Amygdala (tissue), 56 donors: ENCODE measurements around the gene BRMS1L.
"Not testable (repeated sequence)": the region's sequence is repeated elsewhere in the genome, so short reads cannot be mapped to it uniquely, and the experiment has no call there.

ENCODE experiments used
- DNase-seq, 56 donors: peaks; one replicate each; lab custom pipeline; 2025; lab: John Stamatoyannopoulos, UW

Gene BRMS1L

GRCh38 chr14:35819591-35820540, 6.3 kb upstream of the BRMS1L start:
- no peak for DNase-seq

DNA sequence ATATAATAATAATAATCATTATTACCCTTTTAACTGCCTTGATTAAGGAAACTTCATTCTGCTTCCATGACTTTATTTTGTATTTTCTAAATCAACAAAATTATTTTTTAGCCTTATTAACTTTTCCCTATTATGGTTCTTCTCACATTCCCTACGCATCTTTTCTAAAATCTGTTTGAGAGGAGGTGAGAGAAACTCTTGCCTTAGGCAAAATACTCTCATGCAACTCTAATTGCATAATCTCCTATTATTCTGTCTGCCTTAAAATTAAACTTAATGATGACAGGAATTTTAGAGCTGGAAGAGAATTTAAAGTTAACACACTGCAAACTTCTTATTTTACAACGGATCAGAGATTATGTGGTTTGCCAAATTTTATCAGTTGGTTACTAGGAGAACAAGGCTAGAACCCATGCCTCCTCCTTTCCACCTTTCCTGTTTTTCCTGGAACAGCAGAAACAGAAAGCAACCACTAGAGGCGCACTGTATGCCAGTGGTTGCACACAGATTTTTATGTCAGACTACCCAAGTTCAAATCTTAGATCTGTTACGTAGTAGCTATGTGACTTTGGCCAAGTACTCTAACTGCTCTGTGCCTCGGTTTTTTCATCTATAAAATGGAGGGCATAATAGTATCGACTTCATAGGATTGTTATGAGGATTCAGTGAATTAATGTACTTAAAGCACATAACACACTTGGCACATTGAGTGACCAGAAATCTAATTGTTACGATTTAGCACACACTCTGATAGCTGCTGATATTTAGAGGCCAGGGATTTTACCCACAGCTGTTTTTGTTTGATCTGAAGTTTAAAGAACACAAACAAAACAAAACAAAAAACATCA, 4.3 kb upstream of the BRMS1L start:
- DNase-seq = no peak

DNA sequence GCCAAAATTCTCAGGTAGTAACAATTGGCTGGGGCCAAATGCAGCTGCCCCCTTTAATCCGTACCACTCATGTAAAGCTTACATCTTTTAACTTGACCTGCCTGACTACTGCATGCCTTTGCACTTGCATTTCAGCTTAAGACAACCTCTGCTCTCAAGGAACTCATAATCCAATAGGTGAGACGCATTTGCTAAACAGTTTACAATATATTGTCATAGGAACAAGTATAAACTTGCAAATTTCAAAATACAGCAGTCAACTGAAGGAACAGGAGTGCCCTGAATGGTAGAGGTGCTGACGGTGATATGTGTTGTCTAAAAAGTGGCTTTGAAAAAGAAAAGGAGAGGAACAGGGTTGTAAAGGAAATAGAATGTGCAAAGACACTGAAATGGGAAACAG, 3.6 kb upstream of the BRMS1L start:
- no peak for DNase-seq

DNA sequence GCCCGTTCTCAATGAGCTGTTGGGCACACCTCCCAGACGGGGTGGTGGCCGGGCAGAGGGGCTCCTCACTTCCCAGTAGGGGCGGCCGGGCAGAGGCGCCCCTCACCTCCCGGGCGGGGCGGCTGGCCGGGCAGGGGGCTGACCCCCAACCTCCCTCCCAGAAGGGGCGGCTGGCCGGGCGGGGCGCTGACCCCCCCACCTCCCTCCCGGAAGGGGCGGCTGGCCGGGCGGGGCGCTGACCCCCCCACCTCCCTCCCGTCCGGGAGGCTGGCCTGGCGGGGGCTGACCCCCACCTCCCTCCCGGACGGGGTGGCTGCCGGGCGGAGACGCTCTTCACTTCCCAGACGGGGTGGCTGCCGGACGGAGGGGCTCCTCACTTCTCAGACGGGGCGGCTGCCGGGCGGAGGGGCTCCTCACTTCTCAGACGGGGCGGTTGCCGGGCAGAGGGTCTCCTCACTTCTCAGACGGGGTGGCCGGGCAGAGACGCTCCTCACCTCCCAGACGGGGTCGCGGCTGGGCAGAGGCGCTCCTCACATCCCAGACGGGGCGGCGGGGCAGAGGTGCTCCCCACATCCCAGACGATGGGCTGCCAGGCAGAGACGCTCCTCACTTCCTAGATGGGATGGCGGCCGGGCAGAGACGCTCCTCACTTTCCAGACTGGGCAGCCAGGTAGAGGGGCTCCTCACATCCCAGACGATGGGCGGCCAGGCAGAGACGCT, 1.5 kb upstream of the BRMS1L start:
- DNase-seq = not testable (repeated sequence)

DNA sequence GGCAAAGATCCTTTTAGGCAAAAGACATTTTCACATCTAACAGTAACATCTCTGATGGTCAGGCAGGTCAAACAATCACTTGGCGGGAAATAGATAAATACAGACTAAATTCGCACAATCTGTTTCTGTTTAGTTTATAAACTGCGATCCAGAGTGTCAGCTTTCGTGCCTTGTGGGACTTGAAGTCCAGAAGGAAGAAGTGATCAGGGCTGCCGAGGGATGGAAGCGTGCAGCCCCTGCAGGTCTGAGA, 245 bp upstream of the BRMS1L start:
- DNase-seq = no peak

GRCh38 chr14:35826952-35827416, 846 bp downstream of the BRMS1L start:
- no peak for DNase-seq

- DNase-seq = no peak
Measured at GRCh38 chr14:35827678-35828472, 1.7 kb downstream of the BRMS1L start.

DNA sequence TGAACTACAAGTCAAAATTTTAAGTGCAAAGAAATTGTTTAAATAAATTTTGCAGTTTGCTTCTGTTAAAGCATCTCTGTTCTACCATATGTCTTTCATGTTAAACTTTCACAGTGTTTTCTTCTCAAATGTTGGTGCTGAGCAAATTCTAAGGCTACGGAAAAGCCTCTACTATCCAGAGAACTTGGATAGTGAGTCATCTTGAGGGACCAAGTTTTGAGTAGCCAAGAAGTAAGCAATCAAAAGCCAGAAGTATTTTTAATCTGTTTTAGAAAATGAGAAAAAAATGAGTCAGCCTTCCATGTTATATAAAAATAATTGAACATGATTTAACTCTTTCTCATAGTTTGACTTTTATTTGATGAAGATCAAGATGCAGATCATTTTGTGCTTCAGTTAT, 3.3 kb downstream of the BRMS1L start:
- DNase-seq = no peak

GRCh38 chr14:35835208-35835982, 9.3 kb downstream of the BRMS1L start:
- DNase-seq = no peak

DNA sequence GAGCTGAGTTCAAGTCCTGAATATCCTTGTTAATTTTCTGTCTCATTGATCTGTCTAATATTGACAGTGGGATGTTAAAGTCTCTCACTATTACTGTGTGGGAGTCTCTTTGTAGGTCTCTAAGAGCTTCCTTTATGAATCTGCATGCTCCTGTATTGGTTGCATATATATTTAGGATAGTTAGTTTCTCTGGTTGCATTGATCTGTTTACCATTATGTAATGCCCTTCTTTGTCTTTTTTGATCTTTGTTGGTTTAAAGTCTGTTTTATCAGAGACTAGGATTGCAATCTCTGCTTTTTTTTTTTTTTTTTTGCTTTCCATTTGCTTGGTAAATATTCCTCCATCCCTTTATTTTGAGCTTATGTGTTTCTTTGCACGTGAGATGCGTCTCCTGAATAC, 15.6 kb downstream of the BRMS1L start:
- not testable (repeated sequence) for DNase-seq

GRCh38 chr14:35842245-35842644, 16.1 kb downstream of the BRMS1L start:
- not testable (repeated sequence) for DNase-seq

DNA sequence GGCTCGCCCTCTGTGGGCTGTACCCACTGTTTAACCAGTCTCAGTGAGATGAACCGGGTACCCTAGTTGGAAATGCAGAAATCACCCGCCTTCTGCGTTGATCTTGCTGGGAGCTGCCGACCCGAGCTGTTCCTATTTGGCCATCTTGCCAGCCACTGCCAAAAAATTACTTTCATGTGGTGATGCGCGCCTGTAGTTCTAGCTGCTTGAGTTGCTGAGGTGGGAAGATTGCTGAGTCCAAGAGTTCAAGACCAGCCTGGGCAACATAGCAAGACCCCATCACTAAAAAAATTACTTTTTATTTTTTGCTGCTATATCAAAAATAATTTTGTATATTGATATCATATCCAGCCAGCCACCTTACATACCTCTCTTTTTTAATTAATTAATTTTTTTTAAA, 18.4 kb downstream of the BRMS1L start:
- DNase-seq = no peak

DNA sequence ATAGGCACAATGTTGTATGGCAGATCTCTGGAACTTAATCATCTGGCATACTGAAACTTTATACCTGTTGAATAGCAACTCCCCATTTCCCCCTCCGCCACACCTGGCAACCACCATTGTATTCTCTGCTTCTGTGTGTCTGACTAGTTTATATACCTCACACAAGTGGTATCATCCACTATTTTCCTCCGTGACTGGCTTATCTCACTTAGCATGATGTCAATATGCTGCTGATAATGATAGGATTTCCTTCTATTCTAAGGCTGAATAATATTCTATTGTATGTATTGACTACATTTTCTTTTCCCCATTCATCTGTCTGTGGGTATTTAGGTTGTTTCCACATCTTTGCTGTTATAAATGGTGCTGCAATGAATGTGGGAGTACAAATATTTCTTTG, 21.5 kb downstream of the BRMS1L start:
- DNase-seq = no peak

- DNase-seq = no peak
Measured at GRCh38 chr14:35849122-35849521, 23.0 kb downstream of the BRMS1L start.

DNA sequence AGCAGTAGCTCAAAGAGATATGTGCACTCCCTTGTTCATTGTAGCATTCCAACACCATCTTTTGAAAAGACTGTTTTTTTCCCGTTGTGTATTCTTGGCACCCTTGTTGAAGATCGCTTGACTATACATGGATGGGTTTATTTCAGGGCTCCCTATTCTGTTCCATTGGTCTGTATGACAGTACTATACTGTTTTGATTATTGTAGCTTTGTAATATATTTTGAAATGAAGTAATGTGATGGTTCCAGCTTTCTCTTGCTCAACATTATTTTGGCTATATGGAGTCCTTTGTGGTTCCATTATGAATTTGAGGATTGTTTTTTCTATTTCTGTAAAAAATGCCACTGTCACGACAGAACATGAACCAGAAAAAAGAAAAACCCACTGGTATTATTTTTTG, 25.7 kb downstream of the BRMS1L start:
- no peak for DNase-seq

DNA sequence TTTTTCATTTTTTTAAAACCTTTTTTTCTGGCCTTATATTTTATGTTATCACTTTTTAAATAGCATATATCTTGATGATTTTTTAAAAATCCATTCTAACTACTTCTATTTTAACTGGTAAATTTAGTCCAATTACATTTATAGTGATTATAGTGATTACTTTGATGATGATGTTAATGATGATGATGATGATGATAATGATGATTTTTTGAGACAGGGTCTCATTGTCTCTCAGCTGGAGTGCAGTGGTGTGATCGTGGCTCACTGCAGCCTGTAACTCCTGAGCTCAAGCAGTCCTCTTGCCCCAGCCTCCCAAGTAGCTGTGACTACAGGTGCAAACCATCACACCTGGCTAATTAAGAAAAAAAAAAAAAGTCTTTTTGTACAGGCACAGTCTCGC, 27.1 kb downstream of the BRMS1L start:
- no peak for DNase-seq

GRCh38 chr14:35854696-35855270, 28.6 kb downstream of the BRMS1L start:
- no peak for DNase-seq

GRCh38 chr14:35855876-35856481, 29.8 kb downstream of the BRMS1L start:
- DNase-seq = no peak
